Hepatocyte (in vitro differentiated cells): ENCODE data around the gene METRNL. TPM values are rescaled to one million over a fixed set of nuclear protein-coding genes. Genes with fewer than 3 reads are reported as not detected.

Experiments
- DNase-seq: peaks from one replicate; pipeline ENCODE4 v3.0.0-alpha.2; 2016; ENCODE audit warnings: low spot score
- H2AFZ ChIP-seq: fragments of 200-600 bp; sonication (generic); 2 replicates; pipeline ENCODE4 v1.6.0; 2016; ENCODE audit warnings: antibody characterized with exemption, mild to moderate bottlenecking
- H3K27ac ChIP-seq: fragments of 200-600 bp; sonication (generic); 2 replicates; pipeline ENCODE4 v1.5.1; 2016; ENCODE audit warnings: mild to moderate bottlenecking
- H3K27me3 ChIP-seq: fragments of 200-600 bp; sonication (generic); 2 replicates; pipeline ENCODE4 v1.6.1; 2016
- H3K36me3 ChIP-seq: fragments of 200-600 bp; sonication (generic); replicated peaks from 2 replicates; pipeline ENCODE4 v1.5.1; 2016; ENCODE audit warnings: low read depth; ENCODE audit not compliant: insufficient read depth
- H3K4me1 ChIP-seq: fragments of 200-600 bp; sonication (generic); 2 replicates; pipeline ENCODE4 v1.5.1; 2016; ENCODE audit warnings: mild to moderate bottlenecking, moderate library complexity; ENCODE audit not compliant: insufficient read depth
- H3K4me2 ChIP-seq: fragments of 200-600 bp; sonication (generic); 2 replicates; pipeline ENCODE4 v1.6.0; 2016
- H3K4me3 ChIP-seq: fragments of 200-600 bp; sonication (generic); 2 replicates; pipeline ENCODE4 v1.5.1; 2016; ENCODE audit warnings: mild to moderate bottlenecking
- H3K79me2 ChIP-seq: fragments of 200-600 bp; sonication (generic); 2 replicates; pipeline ENCODE4 v1.6.0; 2017; ENCODE audit warnings: mild to moderate bottlenecking
- H3K9me2 ChIP-seq: fragments of 200-600 bp; sonication (generic); replicated peaks from 2 replicates; pipeline ENCODE4 v1.6.0; 2017; ENCODE audit warnings: mild to moderate bottlenecking; ENCODE audit not compliant: insufficient read depth
- H3K9me3 ChIP-seq: fragments of 200-600 bp; sonication (generic); 2 replicates; pipeline ENCODE4 v1.5.1; 2016; ENCODE audit warnings: low read depth, mild to moderate bottlenecking
- H4K20me1 ChIP-seq: fragments of 200-600 bp; sonication (generic); 2 replicates; pipeline ENCODE4 v1.6.0; 2016; ENCODE audit warnings: mild to moderate bottlenecking; ENCODE audit not compliant: insufficient read depth, poor library complexity, severe bottlenecking
- EZH2 ChIP-seq: fragments of 200-600 bp; sonication (generic); IDR thresholded peaks from 2 replicates; pipeline ENCODE4 v1.6.1; 2016; ENCODE audit warnings: antibody characterized with exemption, mild to moderate bottlenecking, borderline replicate concordance
- EZH2phosphoT487 ChIP-seq: fragments of 200-600 bp; sonication (generic); IDR thresholded peaks from one replicate; pipeline ENCODE4 v1.6.1; 2018; ENCODE audit warnings: antibody characterized with exemption, mild to moderate bottlenecking, low read depth, moderate library complexity; ENCODE audit not compliant: unreplicated experiment, severe bottlenecking
- WGBS: methylation state at CpG from one replicate; pipeline ENCODE4 v1.1.6; 2016; ENCODE audit warnings: low lambda C conversion rate; ENCODE audit errors: missing lambda C conversion rate; 5-methylcytosine and 5-hydroxymethylcytosine counted together
- polyA plus RNA-seq: library from polyadenylated mRNA; unstranded; fragments of >200 nt; fragmentation: Nextera tagmentation; extraction: Ambion mirVana; gene quantifications from 2 replicates; pipeline ENCODE4 v1.2.1, GENCODE V29; 2016
- total RNA-seq: library from RNA; depleted of rRNA; stranded (reverse); fragments of >200 nt; gene quantifications from 2 replicates; pipeline ENCODE4 v1.2.3, GENCODE V29; 2014
- TF ChIP-seq, protein P1 (sequence below): fragments of 200-600 bp; sonication (generic); IDR thresholded peaks from 2 replicates; pipeline ENCODE4 v1.5.1; 2016; ENCODE audit warnings: antibody characterized with exemption, mild to moderate bottlenecking; ENCODE audit not compliant: poor library complexity

The METRNL gene
- total and polyA plus RNA-seq, 2 experiments from 2014 or later: 97.2 to 164 TPM

DNA sequence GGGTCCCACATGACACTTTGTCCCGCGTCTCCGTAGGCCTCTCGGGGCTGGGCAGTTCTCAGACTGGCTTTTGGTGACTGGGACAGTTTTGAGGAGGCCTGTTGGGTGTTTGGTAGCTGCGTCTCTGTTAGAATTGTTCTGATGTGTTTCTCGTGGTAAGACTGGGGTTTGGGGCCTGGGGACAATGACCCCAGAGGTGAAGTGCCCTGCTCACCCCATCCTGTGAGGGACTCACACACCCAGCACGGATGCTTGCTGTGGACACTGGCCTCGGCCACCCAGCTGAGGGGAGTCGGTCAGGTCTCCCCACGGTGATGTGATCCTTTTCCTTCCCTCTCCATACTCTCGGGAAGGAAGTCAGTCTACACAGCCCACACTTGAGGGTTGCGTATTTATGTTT, 50.3 kb downstream of the METRNL start:
- H3K79me2 ChIP-seq: no peaks in the 10 kb centered on the region
- H3K4me3 ChIP-seq: no peak overlapping the region
- TF ChIP-seq EZH2 (no peak), EZH2phosphoT487 (no peak)
- TF ChIP-seq, protein P1, sequence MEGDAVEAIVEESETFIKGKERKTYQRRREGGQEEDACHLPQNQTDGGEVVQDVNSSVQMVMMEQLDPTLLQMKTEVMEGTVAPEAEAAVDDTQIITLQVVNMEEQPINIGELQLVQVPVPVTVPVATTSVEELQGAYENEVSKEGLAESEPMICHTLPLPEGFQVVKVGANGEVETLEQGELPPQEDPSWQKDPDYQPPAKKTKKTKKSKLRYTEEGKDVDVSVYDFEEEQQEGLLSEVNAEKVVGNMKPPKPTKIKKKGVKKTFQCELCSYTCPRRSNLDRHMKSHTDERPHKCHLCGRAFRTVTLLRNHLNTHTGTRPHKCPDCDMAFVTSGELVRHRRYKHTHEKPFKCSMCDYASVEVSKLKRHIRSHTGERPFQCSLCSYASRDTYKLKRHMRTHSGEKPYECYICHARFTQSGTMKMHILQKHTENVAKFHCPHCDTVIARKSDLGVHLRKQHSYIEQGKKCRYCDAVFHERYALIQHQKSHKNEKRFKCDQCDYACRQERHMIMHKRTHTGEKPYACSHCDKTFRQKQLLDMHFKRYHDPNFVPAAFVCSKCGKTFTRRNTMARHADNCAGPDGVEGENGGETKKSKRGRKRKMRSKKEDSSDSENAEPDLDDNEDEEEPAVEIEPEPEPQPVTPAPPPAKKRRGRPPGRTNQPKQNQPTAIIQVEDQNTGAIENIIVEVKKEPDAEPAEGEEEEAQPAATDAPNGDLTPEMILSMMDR: no peak
- no peaks in the 10 kb centered on the region for H4K20me1 ChIP-seq
- H3K9me3 ChIP-seq: no peaks in the 10 kb centered on the region
- H3K9me2 ChIP-seq: no peaks in the 10 kb centered on the region
- no peak for DNase-seq
- no peak overlapping the region for H3K4me2 ChIP-seq
- WGBS: 95% methylated on average over 12 of the region's 12 CpGs
- no peaks in the 10 kb centered on the region for H3K4me1 ChIP-seq
- H2AFZ ChIP-seq: no peak overlapping the region
- no peaks in the 10 kb centered on the region for H3K36me3 ChIP-seq
- H3K27me3 ChIP-seq: no peaks in the 10 kb centered on the region
- H3K27ac ChIP-seq: no peak overlapping the region

DNA sequence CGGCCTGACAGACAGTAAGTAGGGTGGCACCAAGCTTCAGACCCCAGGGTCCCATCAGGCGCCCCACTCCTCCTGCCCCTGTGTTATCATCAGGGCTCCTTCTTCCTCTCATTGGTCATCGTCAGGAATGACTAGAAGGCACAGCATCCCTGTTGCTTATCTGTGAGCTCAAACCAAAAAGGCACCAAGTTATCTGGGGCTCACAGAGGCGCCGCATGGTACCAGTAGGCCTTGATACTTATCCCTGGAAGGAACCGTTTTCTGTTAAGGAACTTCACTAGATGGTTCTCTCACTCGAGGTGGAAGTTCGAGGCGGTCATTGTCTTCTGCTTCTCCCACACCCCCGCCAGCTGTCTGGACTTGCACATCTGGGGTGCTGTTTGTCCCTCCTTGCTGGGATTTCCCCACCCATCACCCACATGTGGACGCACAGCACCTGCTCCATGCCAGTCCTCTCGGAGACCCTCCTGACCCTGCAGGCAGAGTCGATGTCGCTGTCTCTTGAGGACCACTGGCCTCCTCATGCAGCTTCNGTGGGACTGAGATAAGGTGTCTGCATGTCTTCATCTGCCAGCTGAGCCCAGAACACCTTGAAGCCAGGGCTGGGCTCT, 52.1 kb downstream of the METRNL start:
- no peak for DNase-seq
- no peak overlapping the region for H3K4me2 ChIP-seq
- H3K4me3 ChIP-seq: no peak overlapping the region
- no peak overlapping the region for H2AFZ ChIP-seq
- H3K9me2 ChIP-seq: no peaks in the 10 kb centered on the region
- no peak for TF ChIP-seq EZH2phosphoT487
- TF ChIP-seq, protein P1: no peak
- no peak for TF ChIP-seq EZH2
- WGBS: 93% methylated on average over 14 of the region's 14 CpGs
- H3K36me3 ChIP-seq: no peaks in the 10 kb centered on the region
- H3K79me2 ChIP-seq: no peaks in the 10 kb centered on the region
- no peak overlapping the region for H3K27ac ChIP-seq
- no peaks in the 10 kb centered on the region for H4K20me1 ChIP-seq
- no peaks in the 10 kb centered on the region for H3K27me3 ChIP-seq
- no peaks in the 10 kb centered on the region for H3K9me3 ChIP-seq
- no peaks in the 10 kb centered on the region for H3K4me1 ChIP-seq

DNA sequence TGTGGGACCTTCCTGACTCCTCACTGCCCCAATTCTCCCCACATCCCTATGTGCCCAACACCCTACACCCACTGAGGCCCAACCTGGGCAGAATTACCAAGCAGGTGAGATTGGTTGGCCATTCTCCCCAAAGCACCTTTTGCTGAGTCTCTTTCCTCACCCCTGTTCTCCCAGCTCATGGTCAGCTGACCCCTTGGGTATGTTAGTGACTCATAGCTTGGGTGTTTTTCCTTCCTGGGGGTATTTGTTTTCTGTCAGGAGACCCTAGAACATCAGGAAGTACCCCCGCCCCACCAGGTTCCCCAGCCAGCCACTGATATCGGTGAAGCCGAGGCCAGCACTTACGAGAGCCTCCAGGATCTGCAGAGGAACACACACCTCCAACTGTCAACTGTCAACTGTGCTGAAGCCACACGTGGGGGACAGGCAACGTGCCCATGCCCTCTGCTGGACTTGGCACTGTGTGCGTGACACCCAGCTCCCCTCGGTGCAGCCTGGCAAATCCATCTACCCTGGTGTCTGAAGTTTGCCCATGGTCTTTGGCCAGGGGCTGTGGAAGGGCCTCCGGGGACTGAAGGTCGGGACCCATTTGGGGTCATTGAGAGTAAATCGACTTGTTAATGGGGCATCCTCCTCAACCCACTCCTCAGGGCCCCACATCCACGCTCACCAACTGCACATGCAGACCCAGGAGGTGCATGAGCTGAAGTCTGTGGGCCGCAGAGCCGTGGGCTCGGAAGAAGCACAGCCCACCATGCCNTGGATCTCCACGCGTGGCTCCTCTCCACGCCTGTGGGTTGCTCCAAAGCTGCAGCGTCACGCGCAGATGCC, 53.1 kb downstream of the METRNL start:
- Histone ChIP-seq H3K27ac (no peak overlapping the region), H3K27me3 (no peaks in the 10 kb centered on the region), H2AFZ (no peak overlapping the region), H3K4me2 (no peak overlapping the region), H3K4me3 (no peak overlapping the region), H3K36me3 (no peaks in the 10 kb centered on the region), H3K79me2 (no peaks in the 10 kb centered on the region), H4K20me1 (no peaks in the 10 kb centered on the region), H3K9me2 (no peaks in the 10 kb centered on the region), H3K4me1 (no peaks in the 10 kb centered on the region), H3K9me3 (no peaks in the 10 kb centered on the region)
- no peak for DNase-seq
- TF ChIP-seq EZH2phosphoT487: no peak
- 96% methylated on average over 20 of the region's 21 CpGs for WGBS
